H9 (cell line): ENCODE measurements around the gene GBE1. TPM values are rescaled to one million over a fixed set of nuclear protein-coding genes. Genes with fewer than 3 reads are reported as not detected.

ENCODE experiments used
- DNase-seq: peaks from one replicate; pipeline ENCODE4 v3.0.0-alpha.2; 2017
- H2AFZ ChIP-seq: one replicate; pipeline ENCODE4 v1.6.1; 2013; ENCODE audit warnings: mild to moderate bottlenecking, low read length, control low read depth, moderate library complexity
- H2AK5ac ChIP-seq: 2 replicates; pipeline ENCODE4 v1.6.1; 2013; ENCODE audit warnings: low read length, control low read depth, mixed read lengths; ENCODE audit not compliant: insufficient read length
- H2BK120ac ChIP-seq: one replicate; pipeline ENCODE4 v1.6.1; 2013; ENCODE audit warnings: low read depth, mild to moderate bottlenecking, low read length, control low read depth, inconsistent platforms; ENCODE audit not compliant: poor library complexity, severe bottlenecking
- H2BK12ac ChIP-seq: 2 replicates; pipeline ENCODE4 v1.6.1; 2013; ENCODE audit warnings: low read length, control low read depth, mixed read lengths, low read depth; ENCODE audit not compliant: insufficient read length
- H2BK15ac ChIP-seq: 2 replicates; pipeline ENCODE4 v1.6.1; 2013; ENCODE audit warnings: low read depth, low read length, control low read depth
- H2BK20ac ChIP-seq: one replicate; pipeline ENCODE4 v1.6.1; 2013; ENCODE audit warnings: low read depth, mild to moderate bottlenecking, low read length, control low read depth, inconsistent platforms; ENCODE audit not compliant: poor library complexity, severe bottlenecking
- H2BK5ac ChIP-seq: 2 replicates; pipeline ENCODE4 v1.6.1; 2013; ENCODE audit warnings: low read length, control low read depth, mixed read lengths; ENCODE audit not compliant: insufficient read length
- H3K14ac ChIP-seq: 2 replicates; pipeline ENCODE4 v1.6.1; 2013; ENCODE audit warnings: low read length, control low read depth; ENCODE audit not compliant: insufficient read depth
- H3K18ac ChIP-seq: 2 replicates; pipeline ENCODE4 v1.6.1; 2013; ENCODE audit warnings: low read depth, mild to moderate bottlenecking, mixed read lengths, low read length, control low read depth; ENCODE audit not compliant: insufficient read length
- H3K23ac ChIP-seq: 2 replicates; pipeline ENCODE4 v1.6.1; 2013; ENCODE audit warnings: low read length, control low read depth, mixed read lengths, low read depth; ENCODE audit not compliant: insufficient read length
- H3K23me2 ChIP-seq: 2 replicates; pipeline ENCODE4 v1.6.1; 2013; ENCODE audit warnings: low read depth, mild to moderate bottlenecking, mixed read lengths, low read length, control low read depth; ENCODE audit not compliant: insufficient read length, poor library complexity, severe bottlenecking
- H3K27ac ChIP-seq: 2 replicates; pipeline ENCODE4 v1.5.1; 2013; ENCODE audit warnings: low read length, control low read depth, mixed read lengths, low read depth; ENCODE audit not compliant: insufficient read length
- H3K27me3 ChIP-seq: 2 replicates; pipeline ENCODE4 v1.6.1; 2013; ENCODE audit warnings: low read length, control low read depth, inconsistent platforms; ENCODE audit not compliant: insufficient read depth
- H3K4ac ChIP-seq: 2 replicates; pipeline ENCODE4 v1.6.1; 2013; ENCODE audit warnings: low read depth, mild to moderate bottlenecking, control low read depth, inconsistent platforms, low read length, moderate library complexity
- H3K4me1 ChIP-seq: 2 replicates; pipeline ENCODE4 v1.6.1; 2013; ENCODE audit warnings: low read length, control low read depth, inconsistent platforms; ENCODE audit not compliant: insufficient read depth
- H3K4me2 ChIP-seq: 2 replicates; pipeline ENCODE4 v1.6.1; 2013; ENCODE audit warnings: low read length, control low read depth, mixed read lengths; ENCODE audit not compliant: insufficient read length, insufficient read depth
- H3K56ac ChIP-seq: 2 replicates; pipeline ENCODE4 v1.6.1; 2013; ENCODE audit warnings: low read depth, mild to moderate bottlenecking, mixed read lengths, low read length, control low read depth; ENCODE audit not compliant: insufficient read length
- H3K79me1 ChIP-seq: 2 replicates; pipeline ENCODE4 v1.6.1; 2013; ENCODE audit warnings: low read depth, mild to moderate bottlenecking, moderate library complexity, low read length, control low read depth, inconsistent platforms; ENCODE audit not compliant: insufficient read depth, poor library complexity, severe bottlenecking
- H3K79me2 ChIP-seq: 2 replicates; pipeline ENCODE4 v1.6.1; 2013; ENCODE audit warnings: low read length, control low read depth, inconsistent platforms; ENCODE audit not compliant: insufficient read depth
- H3K9ac ChIP-seq: 2 replicates; pipeline ENCODE4 v1.6.1; 2013; ENCODE audit warnings: low read length, control low read depth, mixed read lengths; ENCODE audit not compliant: insufficient read length; ENCODE audit errors: extremely low read depth
- H3K9me3 ChIP-seq: one replicate; pipeline ENCODE4 v1.6.1; 2013; ENCODE audit warnings: low read depth, low read length, inconsistent platforms; ENCODE audit not compliant: control insufficient read depth
- H3T11ph ChIP-seq: one replicate; pipeline ENCODE4 v1.6.1; 2013; ENCODE audit warnings: mild to moderate bottlenecking, low read length, control low read depth, inconsistent platforms
- H4K20me1 ChIP-seq: one replicate; pipeline ENCODE4 v1.6.1; 2013; ENCODE audit not compliant: control insufficient read depth, insufficient read length, insufficient read depth
- H4K5ac ChIP-seq: 2 replicates; pipeline ENCODE4 v1.6.1; 2013; ENCODE audit warnings: low read depth, mild to moderate bottlenecking, mixed read lengths, low read length, control low read depth; ENCODE audit not compliant: insufficient read length
- H4K8ac ChIP-seq: replicated peaks from 2 replicates; pipeline ENCODE4 v1.6.1; 2013; ENCODE audit warnings: low read length, control low read depth, mixed read lengths, low read depth; ENCODE audit not compliant: insufficient read length
- H4K91ac ChIP-seq: 2 replicates; pipeline ENCODE4 v1.6.1; 2013; ENCODE audit warnings: low read depth, mild to moderate bottlenecking, moderate library complexity, mixed read lengths, low read length, control low read depth; ENCODE audit not compliant: insufficient read length
- H3K27ac Mint-ChIP-seq, 3 experiments: 2 replicates in 2 of 3; 3 replicates in 1 of 3; pipeline ENCODE4 v1.8.0; 2020 to 2021; ENCODE audit warnings: mixed read lengths in 3 of 3, mild to moderate bottlenecking in 1 of 3, moderate library complexity in 1 of 3
- H3K27me3 Mint-ChIP-seq: 2 replicates; pipeline ENCODE4 v1.8.0; 2021; ENCODE audit warnings: low read depth, mild to moderate bottlenecking, moderate library complexity, mixed read lengths
- H3K36me3 Mint-ChIP-seq, 3 experiments: 2 replicates in 2 of 3; 3 replicates in 1 of 3; pipeline ENCODE4 v1.8.0; 2020 to 2021; ENCODE audit warnings: low read depth in 3 of 3, mixed read lengths in 3 of 3; ENCODE audit not compliant: insufficient read depth in 1 of 3
- H3K4me1 Mint-ChIP-seq, 2 experiments: 2 replicates each; pipeline ENCODE4 v1.8.0; 2020; ENCODE audit warnings: mixed read lengths in 2 of 2
- H3K4me3 Mint-ChIP-seq, 2 experiments: 2 replicates in 1 of 2; 3 replicates in 1 of 2; pipeline ENCODE4 v1.8.0; 2020 to 2021; ENCODE audit warnings: mild to moderate bottlenecking in 2 of 2, mixed read lengths in 2 of 2, moderate library complexity in 1 of 2
- H3K9me3 Mint-ChIP-seq, 2 experiments: 2 replicates in 1 of 2; 3 replicates in 1 of 2; pipeline ENCODE4 v1.8.0; 2020; ENCODE audit warnings: mild to moderate bottlenecking in 2 of 2, mixed read lengths in 2 of 2, moderate library complexity in 1 of 2
- CTCF ChIP-seq: fragments of 200-600 bp; sonication (generic); conservative IDR thresholded peaks from 3 replicates; pipeline ENCODE4 v1.8.0; 2021; ENCODE audit warnings: antibody characterized with exemption, mild to moderate bottlenecking
- WGBS: extraction: QIAGEN DNeasy Blood & Tissue Kit; methylation state at CpG from one replicate; pipeline ENCODE4 v1.1.7; 2013; ENCODE audit warnings: missing lambda C conversion rate, low lambda C conversion rate, mixed read lengths; ENCODE audit not compliant: insufficient read length; ENCODE audit errors: extremely low coverage; 5-methylcytosine and 5-hydroxymethylcytosine counted together
- total RNA-seq: library from RNA; stranded (reverse); gene quantifications from 2 replicates; pipeline ENCODE4 v1.2.1, GENCODE V29; 2021

GBE1 gene
- total RNA-seq, 1 experiment from 2014 or later, result 13.8 TPM

- no peaks in the 10 kb centered on the region for H3K79me2 ChIP-seq
Measured at GRCh38 chr3:81740731-81741130, 20.7 kb downstream of the GBE1 start.

More at GRCh38 chr3:81740731-81741130, 20.7 kb downstream of the GBE1 start:
- no peak overlapping the region for H3K14ac ChIP-seq
- no peaks in the 10 kb centered on the region for H4K20me1 ChIP-seq
- H3K9me3 Mint-ChIP-seq, result peaks cover 0 to 2% of the 10 kb centered on the region in 2 experiments; a peak in 1 of 5 replicates
- no peak overlapping the region for H2BK120ac ChIP-seq
- no peaks in the 10 kb centered on the region; a peak in 1 of 7 replicates for H3K36me3 Mint-ChIP-seq
- no peaks in the 10 kb centered on the region for H3K9me3 ChIP-seq
- no peaks in the 10 kb centered on the region for H3K27me3 Mint-ChIP-seq
- peaks cover 4% of the 10 kb centered on the region in 2 experiments for H3K4me1 Mint-ChIP-seq
- H3K27me3 ChIP-seq, result no peaks in the 10 kb centered on the region
- no peak overlapping the region for H3K18ac ChIP-seq
- no peak overlapping the region for H3K4me3 Mint-ChIP-seq
- TF ChIP-seq CTCF, result no peak
- no peak overlapping the region for H3K56ac ChIP-seq
- no peak overlapping the region for H4K8ac ChIP-seq
- H3K4me2 ChIP-seq, result no peak overlapping the region
- no peak overlapping the region for H2AK5ac ChIP-seq
- no peak overlapping the region for H3K23ac ChIP-seq
- WGBS, result no CpG with 5 or more reads among the region's 1 CpG
- H3T11ph ChIP-seq, result no peak overlapping the region
- DNase-seq, result no peak
- no peaks in the 10 kb centered on the region for H3K23me2 ChIP-seq
- H3K4ac ChIP-seq, result no peak overlapping the region
- no peak overlapping the region for H3K9ac ChIP-seq
- H3K27ac Mint-ChIP-seq, result no peak overlapping the region
- no peak overlapping the region for H2BK20ac ChIP-seq
- H4K91ac ChIP-seq, result no peak overlapping the region
- no peak overlapping the region for H2AFZ ChIP-seq
- no peak overlapping the region for H2BK5ac ChIP-seq
- H3K27ac ChIP-seq, result no peak overlapping the region
- H3K79me1 ChIP-seq, result no peaks in the 10 kb centered on the region
- no peak overlapping the region for H2BK12ac ChIP-seq
- H3K4me1 ChIP-seq, result no peaks in the 10 kb centered on the region; the same call in 1 of the 2 replicates
- H2BK15ac ChIP-seq, result no peak overlapping the region
- H4K5ac ChIP-seq, result no peak overlapping the region
